PC-9 (cell line): ENCODE data around the gene ARL5A.

Source experiments
- EZH2 ChIP-seq: fragments of 200-600 bp; sonication (generic); IDR thresholded peaks from 2 replicates; pipeline ENCODE4 v1.8.0; 2017; ENCODE audit warnings: antibody characterized with exemption, low read depth
- TF ChIP-seq, protein P1 (sequence below): fragments of 200-600 bp; sonication (generic); conservative IDR thresholded peaks from 2 replicates; pipeline ENCODE4 v1.6.1; 2017; ENCODE audit warnings: mixed run types, antibody characterized with exemption, mild to moderate bottlenecking, moderate library complexity

DNA sequence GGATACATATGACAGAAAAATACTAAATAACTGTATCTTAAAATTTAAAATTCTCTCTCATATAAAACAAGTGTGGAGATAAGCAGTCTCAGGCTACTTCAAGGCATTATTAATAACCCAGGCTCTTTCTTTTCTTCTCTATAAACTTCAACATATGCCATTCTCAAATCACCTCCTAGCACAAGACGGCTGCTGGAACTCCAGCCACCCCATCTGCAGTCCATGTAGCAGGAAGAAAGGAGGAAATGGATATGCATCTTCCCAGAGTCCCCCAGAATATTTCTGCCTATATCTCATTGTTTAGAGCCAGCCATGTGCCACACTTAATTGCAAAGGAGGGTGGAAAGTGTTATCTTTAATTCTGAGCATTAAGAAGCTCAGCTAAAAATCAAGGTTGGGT is 58.6 kb downstream of the ARL5A start:
- TF ChIP-seq, protein P1, sequence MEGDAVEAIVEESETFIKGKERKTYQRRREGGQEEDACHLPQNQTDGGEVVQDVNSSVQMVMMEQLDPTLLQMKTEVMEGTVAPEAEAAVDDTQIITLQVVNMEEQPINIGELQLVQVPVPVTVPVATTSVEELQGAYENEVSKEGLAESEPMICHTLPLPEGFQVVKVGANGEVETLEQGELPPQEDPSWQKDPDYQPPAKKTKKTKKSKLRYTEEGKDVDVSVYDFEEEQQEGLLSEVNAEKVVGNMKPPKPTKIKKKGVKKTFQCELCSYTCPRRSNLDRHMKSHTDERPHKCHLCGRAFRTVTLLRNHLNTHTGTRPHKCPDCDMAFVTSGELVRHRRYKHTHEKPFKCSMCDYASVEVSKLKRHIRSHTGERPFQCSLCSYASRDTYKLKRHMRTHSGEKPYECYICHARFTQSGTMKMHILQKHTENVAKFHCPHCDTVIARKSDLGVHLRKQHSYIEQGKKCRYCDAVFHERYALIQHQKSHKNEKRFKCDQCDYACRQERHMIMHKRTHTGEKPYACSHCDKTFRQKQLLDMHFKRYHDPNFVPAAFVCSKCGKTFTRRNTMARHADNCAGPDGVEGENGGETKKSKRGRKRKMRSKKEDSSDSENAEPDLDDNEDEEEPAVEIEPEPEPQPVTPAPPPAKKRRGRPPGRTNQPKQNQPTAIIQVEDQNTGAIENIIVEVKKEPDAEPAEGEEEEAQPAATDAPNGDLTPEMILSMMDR, result no peak
- TF ChIP-seq EZH2, result no peak
